Trophoblast cell (in vitro differentiated cells and primary cell): ENCODE results near the gene ANTXR1.

Experiments
- DNase-seq, 2 donors: peaks; one replicate each; pipeline ENCODE4 v3.0.0-alpha.2; 2016
- H2AFZ ChIP-seq: 2 replicates; pipeline ENCODE4 v1.6.1; 2013; ENCODE audit warnings: low read length, moderate library complexity, mild to moderate bottlenecking; ENCODE audit not compliant: insufficient read depth, poor library complexity
- H2AK5ac ChIP-seq: 2 replicates; pipeline ENCODE4 v1.6.1; 2013; ENCODE audit warnings: mild to moderate bottlenecking, low read length
- H2BK120ac ChIP-seq: 2 replicates; pipeline ENCODE4 v1.6.1; 2013; ENCODE audit warnings: low read length, mild to moderate bottlenecking, moderate library complexity; ENCODE audit not compliant: insufficient read depth, poor library complexity
- H2BK12ac ChIP-seq: 2 replicates; pipeline ENCODE4 v1.6.1; 2013; ENCODE audit warnings: mild to moderate bottlenecking, low read length, moderate library complexity
- H2BK5ac ChIP-seq: 2 replicates; pipeline ENCODE4 v1.6.1; 2013; ENCODE audit warnings: low read length, low read depth, moderate library complexity, mild to moderate bottlenecking; ENCODE audit not compliant: poor library complexity
- H3K14ac ChIP-seq: 2 replicates; pipeline ENCODE4 v1.6.1; 2013; ENCODE audit warnings: mild to moderate bottlenecking, low read length
- H3K18ac ChIP-seq: 2 replicates; pipeline ENCODE4 v1.6.1; 2013; ENCODE audit warnings: mild to moderate bottlenecking, low read length
- H3K23ac ChIP-seq: 2 replicates; pipeline ENCODE4 v1.6.1; 2013; ENCODE audit warnings: low read length
- H3K27ac ChIP-seq: 2 replicates; pipeline ENCODE4 v1.5.1; 2013; ENCODE audit warnings: low read depth, mild to moderate bottlenecking, inconsistent platforms, low read length, moderate library complexity
- H3K27me3 ChIP-seq: 2 replicates; pipeline ENCODE4 v1.6.1; 2013; ENCODE audit warnings: inconsistent platforms, mild to moderate bottlenecking, low read length, moderate library complexity; ENCODE audit not compliant: insufficient read depth
- H3K36me3 ChIP-seq, 2 experiments: 1 replicate in 1 of 2; 2 replicates in 1 of 2; pipeline ENCODE4 v1.6.1; 2013; ENCODE audit warnings: low read length in 2 of 2, mild to moderate bottlenecking in 2 of 2, moderate library complexity in 1 of 2; ENCODE audit not compliant: insufficient read depth in 2 of 2, control insufficient read depth in 1 of 2
- H3K4ac ChIP-seq: 2 replicates; pipeline ENCODE4 v1.6.1; 2013; ENCODE audit warnings: low read depth, mild to moderate bottlenecking, low read length, moderate library complexity
- H3K4me1 ChIP-seq, 2 experiments: 1 replicate in 1 of 2; 2 replicates in 1 of 2; pipeline ENCODE4 v1.6.1; 2013; ENCODE audit warnings: low read length in 2 of 2, mild to moderate bottlenecking in 2 of 2, moderate library complexity in 1 of 2; ENCODE audit not compliant: insufficient read depth in 2 of 2, control insufficient read depth in 1 of 2
- H3K4me2 ChIP-seq: 2 replicates; pipeline ENCODE4 v1.6.1; 2013; ENCODE audit warnings: inconsistent platforms, mild to moderate bottlenecking, low read length, moderate library complexity
- H3K4me3 ChIP-seq: 2 replicates; pipeline ENCODE4 v1.5.1; 2013; ENCODE audit warnings: mild to moderate bottlenecking, low read depth, low read length, inconsistent platforms
- H3K79me1 ChIP-seq: one replicate; pipeline ENCODE4 v1.6.1; 2013; ENCODE audit warnings: low read length
- H3K79me2 ChIP-seq: 2 replicates; pipeline ENCODE4 v1.6.1; 2013; ENCODE audit warnings: low read length, mild to moderate bottlenecking; ENCODE audit not compliant: control insufficient read depth, insufficient read depth, poor library complexity
- H3K9ac ChIP-seq: 2 replicates; pipeline ENCODE4 v1.6.1; 2013; ENCODE audit warnings: mild to moderate bottlenecking, low read length
- H3K9me3 ChIP-seq: 2 replicates; pipeline ENCODE4 v1.6.1; 2013; ENCODE audit warnings: low read depth, mild to moderate bottlenecking, control low read depth, inconsistent platforms, low read length; ENCODE audit not compliant: insufficient read depth
- H4K12ac ChIP-seq: 2 replicates; pipeline ENCODE4 v1.6.1; 2013; ENCODE audit warnings: low read depth, mild to moderate bottlenecking, low read length, moderate library complexity
- H4K8ac ChIP-seq: 2 replicates; pipeline ENCODE4 v1.6.1; 2013; ENCODE audit warnings: low read depth, mild to moderate bottlenecking, low read length, moderate library complexity
- H4K91ac ChIP-seq: one replicate; pipeline ENCODE4 v1.6.1; 2013; ENCODE audit warnings: low read depth, mild to moderate bottlenecking, low read length, moderate library complexity
- WGBS: extraction: QIAGEN DNeasy Blood & Tissue Kit; methylation state at CpG from one replicate; pipeline ENCODE4 v1.1.7; 2013; ENCODE audit warnings: missing lambda C conversion rate; ENCODE audit not compliant: insufficient read length, insufficient coverage; ENCODE audit errors: extremely low coverage; 5-methylcytosine and 5-hydroxymethylcytosine counted together

ANTXR1 gene

DNA sequence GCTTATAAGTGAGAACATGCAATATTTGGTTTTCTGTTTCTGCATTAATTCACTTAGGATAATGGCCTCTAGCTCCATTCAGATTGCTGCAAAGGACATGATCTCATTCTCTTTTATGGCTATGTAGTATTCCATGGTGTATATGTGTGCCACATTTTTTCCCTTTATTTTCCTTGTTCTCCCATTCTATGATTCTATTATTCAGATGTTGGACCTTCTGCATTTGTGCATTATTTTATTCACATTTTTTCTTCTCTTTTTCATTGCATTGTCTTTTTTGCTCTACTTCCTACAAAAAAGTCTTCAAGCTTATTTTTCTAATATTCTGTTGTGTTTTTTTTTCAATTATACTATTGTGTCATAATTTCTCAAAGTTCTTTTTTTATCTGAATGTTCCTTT is 11.1 kb upstream of the ANTXR1 start:
- Histone ChIP-seq H3K18ac (no peak overlapping the region), H4K8ac (no peak overlapping the region), H2AFZ (no peak overlapping the region), H2BK12ac (no peak overlapping the region), H2BK5ac (no peak overlapping the region), H3K27me3 (no peaks in the 10 kb centered on the region), H3K4me1 (no peaks in the 10 kb centered on the region), H3K36me3 (no peaks in the 10 kb centered on the region), H3K9ac (no peak overlapping the region), H4K12ac (no peak overlapping the region), H3K4me2 (no peak overlapping the region), H3K4ac (no peak overlapping the region), H4K91ac (no peak overlapping the region), H2BK120ac (no peak overlapping the region), H3K4me3 (no peak overlapping the region), H3K79me1 (no peaks in the 10 kb centered on the region), H3K79me2 (no peaks in the 10 kb centered on the region), H3K14ac (no peak overlapping the region), H3K9me3 (no peaks in the 10 kb centered on the region), H2AK5ac (no peak overlapping the region), H3K27ac (no peak overlapping the region), H3K23ac (no peak overlapping the region)
- no peak for DNase-seq

DNA sequence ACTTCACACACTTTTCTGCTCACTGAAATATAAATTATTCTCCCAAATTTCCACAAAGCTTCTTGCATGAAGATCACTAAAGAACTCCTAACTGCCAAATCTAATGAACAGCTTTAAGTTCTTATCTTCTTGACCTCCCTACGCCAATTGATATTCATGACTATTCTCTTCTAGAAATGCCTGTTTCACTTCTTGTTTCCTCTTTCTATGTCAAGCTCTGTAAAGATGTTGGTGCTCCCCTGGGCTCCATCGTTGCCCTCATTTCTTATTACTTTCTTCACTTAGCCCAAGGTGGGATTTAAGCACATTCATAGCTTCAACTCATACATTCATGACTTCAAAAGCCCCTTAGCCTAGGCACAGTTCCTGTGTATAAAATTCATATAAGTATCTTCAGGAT is 9.2 kb upstream of the ANTXR1 start:
- Histone ChIP-seq H3K27me3 (no peaks in the 10 kb centered on the region), H4K8ac (no peak overlapping the region), H3K27ac (no peak overlapping the region), H3K18ac (no peak overlapping the region), H2BK120ac (no peak overlapping the region), H3K4me1 (no peaks in the 10 kb centered on the region), H2AK5ac (no peak overlapping the region), H3K79me1 (no peaks in the 10 kb centered on the region), H2BK5ac (no peak overlapping the region), H3K4me2 (no peak overlapping the region), H3K4ac (no peak overlapping the region), H3K36me3 (no peaks in the 10 kb centered on the region), H4K12ac (no peak overlapping the region), H3K9ac (no peak overlapping the region), H3K79me2 (no peaks in the 10 kb centered on the region), H3K14ac (no peak overlapping the region), H2BK12ac (no peak overlapping the region), H2AFZ (no peak overlapping the region), H4K91ac (no peak overlapping the region), H3K23ac (no peak overlapping the region), H3K4me3 (no peak overlapping the region), H3K9me3 (no peaks in the 10 kb centered on the region)
- no peak for DNase-seq
- no CpG with 5 or more reads among the region's 2 CpGs for WGBS

DNA sequence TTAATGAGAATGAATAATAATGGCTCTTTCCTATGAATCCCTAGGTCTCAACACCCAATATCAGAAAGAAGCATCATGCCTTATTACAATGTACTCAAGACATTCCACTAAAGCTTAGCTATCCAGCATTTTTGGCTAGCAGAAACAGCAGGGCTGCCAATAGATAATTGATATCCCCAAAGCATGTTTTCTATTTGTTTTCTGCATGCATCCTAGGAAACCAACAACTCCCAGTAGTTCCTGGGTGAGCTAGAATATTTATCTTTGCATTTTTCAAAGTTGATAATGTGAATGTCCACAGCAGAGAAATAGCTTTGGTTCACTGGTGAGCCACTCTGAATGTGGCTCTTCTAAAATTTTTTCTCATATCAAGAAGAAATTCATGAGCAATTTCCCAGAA is 5.8 kb upstream of the ANTXR1 start:
- H3K4me3 ChIP-seq: no peak overlapping the region
- no peak overlapping the region for H3K4me2 ChIP-seq
- no peaks in the 10 kb centered on the region for H3K27me3 ChIP-seq
- no peaks in the 10 kb centered on the region for H3K9me3 ChIP-seq
- H2BK5ac ChIP-seq: no peak overlapping the region
- H4K12ac ChIP-seq: no peak overlapping the region
- H3K14ac ChIP-seq: no peak overlapping the region
- no peak overlapping the region for H3K4ac ChIP-seq
- peaks cover 0 to 3% of the 10 kb centered on the region in 2 experiments for H3K4me1 ChIP-seq
- no peak overlapping the region for H3K23ac ChIP-seq
- no peak overlapping the region for H4K91ac ChIP-seq
- H2BK12ac ChIP-seq: no peak overlapping the region
- H2AK5ac ChIP-seq: no peak overlapping the region
- H3K9ac ChIP-seq: no peak overlapping the region
- no peak overlapping the region for H4K8ac ChIP-seq
- H3K27ac ChIP-seq: no peak overlapping the region
- no peaks in the 10 kb centered on the region for H3K36me3 ChIP-seq
- no peak overlapping the region for H2BK120ac ChIP-seq
- no peaks in the 10 kb centered on the region for H3K79me1 ChIP-seq
- H2AFZ ChIP-seq: no peak overlapping the region
- no peaks in the 10 kb centered on the region for H3K79me2 ChIP-seq
- H3K18ac ChIP-seq: no peak overlapping the region
- no peak for DNase-seq

DNA sequence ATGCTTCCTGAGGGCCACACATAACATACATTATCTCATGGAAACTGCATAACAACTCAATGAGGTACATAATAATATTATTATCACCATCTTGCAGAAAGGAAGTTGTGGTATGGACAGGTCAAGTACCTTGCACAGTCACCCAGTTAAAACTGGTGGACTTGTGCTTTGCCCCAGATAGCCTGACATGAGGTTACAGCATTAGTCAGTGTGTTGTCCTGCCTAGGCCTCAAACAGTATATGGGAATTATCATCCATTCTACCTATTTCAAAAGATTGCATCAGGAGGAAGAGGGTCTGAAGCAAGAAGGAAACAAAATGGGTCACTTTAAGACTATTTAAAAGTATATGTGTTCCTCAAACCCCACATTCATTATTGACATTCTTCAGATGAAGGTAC is 5.4 kb upstream of the ANTXR1 start:
- H3K14ac ChIP-seq: no peak overlapping the region
- no peaks in the 10 kb centered on the region for H3K79me2 ChIP-seq
- H2BK5ac ChIP-seq: no peak overlapping the region
- H3K4ac ChIP-seq: no peak overlapping the region
- no peak overlapping the region for H2AFZ ChIP-seq
- H2BK12ac ChIP-seq: no peak overlapping the region
- H3K27me3 ChIP-seq: no peaks in the 10 kb centered on the region
- H3K4me3 ChIP-seq: no peak overlapping the region
- peak; percentile 63 to 86 for DNase-seq
- no peaks in the 10 kb centered on the region for H3K9me3 ChIP-seq
- H3K79me1 ChIP-seq: no peaks in the 10 kb centered on the region
- H4K91ac ChIP-seq: no peak overlapping the region
- no peak overlapping the region for H2BK120ac ChIP-seq
- no peak overlapping the region for H3K18ac ChIP-seq
- H3K27ac ChIP-seq: no peak overlapping the region
- no peak overlapping the region for H3K9ac ChIP-seq
- peaks cover 0 to 6% of the 10 kb centered on the region in 2 experiments for H3K4me1 ChIP-seq
- no peak overlapping the region for H4K12ac ChIP-seq
- H3K4me2 ChIP-seq: no peak overlapping the region
- no peak overlapping the region for H2AK5ac ChIP-seq
- H3K23ac ChIP-seq: no peak overlapping the region
- no peaks in the 10 kb centered on the region for H3K36me3 ChIP-seq
- H4K8ac ChIP-seq: no peak overlapping the region
